ENCODE results near the gene FNDC1.

DNA sequence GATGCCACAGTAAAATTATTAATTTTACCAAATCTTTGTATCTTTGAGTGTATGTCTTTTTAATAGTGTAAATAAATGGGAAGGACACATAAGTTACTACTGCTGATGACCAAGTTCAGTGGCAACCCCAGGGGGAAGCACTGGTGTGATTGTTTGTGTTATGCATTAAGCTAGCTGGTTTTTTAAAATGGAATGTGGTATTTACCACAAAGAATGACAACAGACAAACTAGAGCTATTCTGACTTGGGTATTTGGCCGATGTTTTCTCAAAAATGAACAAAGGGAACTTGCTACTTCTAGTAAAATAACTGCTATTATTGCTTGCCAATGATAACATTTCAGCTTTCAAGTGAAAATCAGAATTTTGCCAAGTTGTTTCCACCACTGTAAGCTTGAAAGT lies 2.9 kb downstream of the FNDC1 start:
- TF ChIP-seq EZH2 (IDR thresholded peaks at IDR 0.05; ENCODE audit: borderline replicate concordance, insufficient read depth, low read depth, low read length, poor library complexity, severe bottlenecking) = no peak
- TF ChIP-seq, protein P1, sequence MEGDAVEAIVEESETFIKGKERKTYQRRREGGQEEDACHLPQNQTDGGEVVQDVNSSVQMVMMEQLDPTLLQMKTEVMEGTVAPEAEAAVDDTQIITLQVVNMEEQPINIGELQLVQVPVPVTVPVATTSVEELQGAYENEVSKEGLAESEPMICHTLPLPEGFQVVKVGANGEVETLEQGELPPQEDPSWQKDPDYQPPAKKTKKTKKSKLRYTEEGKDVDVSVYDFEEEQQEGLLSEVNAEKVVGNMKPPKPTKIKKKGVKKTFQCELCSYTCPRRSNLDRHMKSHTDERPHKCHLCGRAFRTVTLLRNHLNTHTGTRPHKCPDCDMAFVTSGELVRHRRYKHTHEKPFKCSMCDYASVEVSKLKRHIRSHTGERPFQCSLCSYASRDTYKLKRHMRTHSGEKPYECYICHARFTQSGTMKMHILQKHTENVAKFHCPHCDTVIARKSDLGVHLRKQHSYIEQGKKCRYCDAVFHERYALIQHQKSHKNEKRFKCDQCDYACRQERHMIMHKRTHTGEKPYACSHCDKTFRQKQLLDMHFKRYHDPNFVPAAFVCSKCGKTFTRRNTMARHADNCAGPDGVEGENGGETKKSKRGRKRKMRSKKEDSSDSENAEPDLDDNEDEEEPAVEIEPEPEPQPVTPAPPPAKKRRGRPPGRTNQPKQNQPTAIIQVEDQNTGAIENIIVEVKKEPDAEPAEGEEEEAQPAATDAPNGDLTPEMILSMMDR (IDR thresholded peaks at IDR 0.05) = no peak

All from B cell (primary cell).